GM21717 (cell line): ENCODE measurements around the gene LSM10.

ENCODE experiments used
- ATAC-seq: cut with Tn5 transposase; IDR thresholded peaks from one replicate; pipeline ENCODE4 v1.9.1; 2021; ENCODE audit warnings: mild to moderate bottlenecking, moderate library complexity; ENCODE audit not compliant: unreplicated experiment

Gene LSM10

GRCh38 chr1:36411674-36412648, 14.3 kb upstream of the LSM10 start:
- no peak for ATAC-seq

DNA sequence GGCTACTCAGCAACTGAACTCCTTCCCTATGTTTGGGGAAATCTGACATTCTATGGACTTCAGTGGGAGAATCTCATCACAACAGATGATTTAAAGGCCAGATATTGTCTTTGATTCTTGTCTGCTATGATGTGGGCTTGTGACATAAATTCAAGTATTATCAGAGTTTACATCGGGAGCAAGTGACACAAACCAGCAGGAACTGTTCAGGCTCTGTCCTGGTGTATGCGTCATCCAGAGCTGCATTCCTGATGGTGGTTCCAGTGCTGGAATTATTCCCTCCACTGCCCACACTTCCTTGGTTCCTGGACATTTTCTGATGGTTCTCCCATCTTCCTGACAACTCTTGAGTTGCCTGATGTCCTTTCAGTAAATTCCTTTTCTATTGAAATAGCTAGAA, 10.8 kb upstream of the LSM10 start:
- no peak for ATAC-seq

DNA sequence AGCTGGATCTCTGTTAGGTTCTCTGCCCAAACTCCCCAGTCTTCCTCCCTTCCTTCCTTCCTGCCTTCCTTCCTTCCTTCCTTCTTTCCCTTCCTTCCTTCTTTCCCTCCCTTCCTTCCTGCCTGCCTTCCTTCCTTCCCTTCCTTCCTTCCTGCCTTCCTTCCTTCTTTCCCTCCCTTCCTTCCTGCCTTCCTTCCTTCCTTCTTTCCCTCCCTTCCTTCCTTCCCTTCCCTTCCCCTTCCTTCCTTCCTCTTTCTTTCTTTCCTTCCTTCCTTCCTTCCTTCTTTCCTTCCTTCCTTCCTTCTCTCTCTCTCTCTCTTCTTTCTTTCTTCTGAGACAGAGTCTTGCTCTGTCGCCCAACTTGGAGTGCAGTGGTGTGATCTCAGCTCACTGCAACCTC, 8.7 kb upstream of the LSM10 start:
- no peak for ATAC-seq

GRCh38 chr1:36402504-36402890, 4.8 kb upstream of the LSM10 start:
- ATAC-seq, result no peak

DNA sequence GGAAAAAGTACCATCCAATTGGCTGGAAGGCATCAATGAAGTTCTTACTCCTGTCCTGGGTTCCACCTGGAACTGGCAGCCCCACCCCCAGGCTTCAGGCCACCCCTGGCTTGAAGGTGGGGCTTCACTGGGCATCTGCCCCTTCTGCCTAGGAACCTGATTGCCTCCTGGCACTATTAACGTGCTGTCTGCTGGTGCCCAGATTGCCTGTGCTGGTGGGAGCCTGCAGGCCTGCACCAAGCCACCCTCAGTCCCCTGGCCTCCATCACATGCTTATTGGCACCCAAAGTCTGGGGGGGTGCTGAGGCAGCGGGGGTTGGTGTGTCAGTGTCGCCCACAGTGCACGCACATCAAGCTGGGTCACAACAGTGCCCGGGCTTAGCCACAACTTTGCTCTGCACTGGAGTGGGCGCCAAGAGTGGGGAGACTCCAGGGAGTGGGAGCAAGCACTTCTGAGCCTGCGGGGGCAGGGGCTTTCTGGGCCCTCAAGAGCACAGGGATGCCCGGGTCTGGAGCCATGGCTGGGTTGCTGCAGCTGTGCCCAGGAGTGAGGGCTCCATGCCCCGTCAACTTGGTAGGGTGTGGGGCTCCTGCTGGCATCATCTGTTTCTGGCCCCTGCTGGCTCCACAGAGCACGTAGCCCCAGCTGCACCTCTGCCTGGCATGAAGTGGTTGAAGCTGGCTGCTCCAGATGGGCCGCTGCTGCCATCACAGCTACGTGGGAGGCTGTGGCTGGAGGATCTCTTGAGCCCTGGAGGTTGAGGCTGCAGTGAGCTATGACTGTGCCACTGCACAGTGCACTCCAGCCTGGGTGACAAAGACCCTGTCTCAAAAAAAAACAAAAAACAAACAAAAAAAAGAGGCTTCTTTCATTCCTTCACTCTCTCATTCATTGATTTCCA, 4.1 kb upstream of the LSM10 start:
- ATAC-seq, result no peak

- no peak for ATAC-seq
Measured at GRCh38 chr1:36400825-36401601, 3.3 kb upstream of the LSM10 start.

DNA sequence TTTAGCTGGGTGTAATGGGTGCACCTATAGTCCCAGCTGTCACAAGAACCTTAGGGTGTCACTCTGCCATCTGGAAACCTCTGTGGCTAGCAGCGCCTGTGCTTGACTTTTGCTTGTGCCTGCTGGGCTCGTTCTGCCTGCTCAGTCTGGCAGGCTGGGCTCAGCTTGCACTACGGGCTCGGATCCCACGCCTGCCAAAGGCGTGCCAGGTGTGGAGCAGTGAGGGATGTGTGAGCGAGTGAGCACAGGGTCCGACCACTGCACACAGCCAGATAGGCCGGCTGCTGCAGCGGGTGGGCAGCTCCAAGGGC, 2.8 kb upstream of the LSM10 start:
- no peak for ATAC-seq

GRCh38 chr1:36398370-36398977, 766 bp upstream of the LSM10 start:
- no peak for ATAC-seq

GRCh38 chr1:36397083-36397377, 678 bp downstream of the LSM10 start:
- ATAC-seq, result peak; percentile 27

DNA sequence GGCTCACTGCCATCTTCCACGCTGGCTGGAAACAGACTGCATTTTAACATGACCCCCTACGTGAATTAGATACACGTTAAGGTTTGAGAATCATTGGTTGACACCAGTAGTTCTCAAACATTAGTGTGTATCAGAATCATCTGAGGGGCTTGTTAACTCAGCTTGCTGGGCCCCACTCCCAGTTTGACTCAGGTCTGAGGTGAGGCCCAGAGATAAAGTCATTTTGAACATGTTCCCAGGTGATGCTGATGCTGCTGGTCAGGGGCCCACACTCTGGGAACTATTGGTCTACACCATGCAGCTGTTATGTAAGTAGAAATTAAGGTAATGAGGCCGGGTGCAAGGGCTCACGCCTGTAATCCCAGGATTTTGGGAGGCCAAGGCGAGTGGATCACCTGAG, 1.3 kb downstream of the LSM10 start:
- ATAC-seq, result no peak

- ATAC-seq, result no peak
Measured at GRCh38 chr1:36393686-36394085, 4.0 kb downstream of the LSM10 start.

- no peak for ATAC-seq
Measured at GRCh38 chr1:36392836-36393235, 4.9 kb downstream of the LSM10 start.

- ATAC-seq, result no peak
Measured at GRCh38 chr1:36391271-36391670, 6.4 kb downstream of the LSM10 start.

DNA sequence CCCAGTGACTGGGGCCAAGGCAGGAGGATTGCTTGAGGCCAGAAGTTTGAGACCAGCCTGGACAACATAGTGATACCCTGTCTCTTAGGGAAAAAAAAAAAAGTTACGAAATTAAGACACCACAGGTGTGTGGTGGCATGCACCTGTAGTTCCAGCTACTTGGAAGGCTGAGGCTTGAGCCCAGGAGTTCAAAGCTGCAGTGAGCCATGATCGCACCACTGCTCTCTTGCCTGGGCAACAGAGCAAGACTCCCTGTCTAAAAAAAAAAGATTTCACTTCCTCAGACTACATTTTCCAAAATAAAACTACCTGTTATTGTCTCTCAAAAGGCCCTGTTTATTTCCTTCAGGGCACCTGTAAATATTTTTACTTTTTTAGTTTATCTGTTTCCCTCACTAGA, 7.3 kb downstream of the LSM10 start:
- no peak for ATAC-seq

DNA sequence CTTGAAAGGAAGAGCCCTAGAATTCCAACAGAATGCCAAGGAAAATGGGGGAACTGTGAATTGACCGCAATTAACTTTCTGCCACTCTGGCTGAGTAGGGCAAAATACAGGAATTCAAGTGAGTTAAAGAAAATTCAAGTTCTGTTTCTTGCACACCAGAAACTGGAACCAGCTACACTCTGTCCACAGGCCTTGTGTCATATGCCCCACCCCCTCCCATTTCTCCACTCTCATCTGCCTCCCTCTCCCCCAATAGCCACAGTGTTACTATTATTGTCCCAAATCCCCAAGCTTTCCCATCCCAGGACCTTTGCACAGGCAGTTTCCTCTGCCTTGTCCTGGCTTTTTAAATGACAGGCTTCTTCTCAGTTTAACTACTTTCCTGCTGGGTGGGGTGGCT, 7.7 kb downstream of the LSM10 start:
- ATAC-seq, result no peak

DNA sequence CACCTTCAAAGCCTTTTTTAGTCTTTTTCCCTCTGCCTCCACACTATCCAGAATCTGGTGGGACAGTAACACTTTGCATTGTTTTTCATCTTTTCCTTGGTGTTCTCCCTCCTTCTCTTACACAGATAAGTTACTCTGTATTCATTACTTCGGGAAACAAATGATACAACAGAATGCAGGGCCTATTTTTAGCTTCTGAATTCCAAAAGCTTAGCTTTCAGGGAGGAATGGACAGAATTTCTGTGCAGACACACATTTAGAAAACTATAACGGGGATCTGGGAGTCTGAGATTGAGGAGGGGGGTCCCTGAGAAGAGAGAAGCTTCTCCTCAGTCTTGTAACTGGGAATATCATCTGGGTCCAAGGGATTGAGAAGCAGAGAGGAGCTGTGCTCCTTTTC, 8.4 kb downstream of the LSM10 start:
- ATAC-seq, result no peak

GRCh38 chr1:36387141-36387949, 10.4 kb downstream of the LSM10 start:
- no peak for ATAC-seq

DNA sequence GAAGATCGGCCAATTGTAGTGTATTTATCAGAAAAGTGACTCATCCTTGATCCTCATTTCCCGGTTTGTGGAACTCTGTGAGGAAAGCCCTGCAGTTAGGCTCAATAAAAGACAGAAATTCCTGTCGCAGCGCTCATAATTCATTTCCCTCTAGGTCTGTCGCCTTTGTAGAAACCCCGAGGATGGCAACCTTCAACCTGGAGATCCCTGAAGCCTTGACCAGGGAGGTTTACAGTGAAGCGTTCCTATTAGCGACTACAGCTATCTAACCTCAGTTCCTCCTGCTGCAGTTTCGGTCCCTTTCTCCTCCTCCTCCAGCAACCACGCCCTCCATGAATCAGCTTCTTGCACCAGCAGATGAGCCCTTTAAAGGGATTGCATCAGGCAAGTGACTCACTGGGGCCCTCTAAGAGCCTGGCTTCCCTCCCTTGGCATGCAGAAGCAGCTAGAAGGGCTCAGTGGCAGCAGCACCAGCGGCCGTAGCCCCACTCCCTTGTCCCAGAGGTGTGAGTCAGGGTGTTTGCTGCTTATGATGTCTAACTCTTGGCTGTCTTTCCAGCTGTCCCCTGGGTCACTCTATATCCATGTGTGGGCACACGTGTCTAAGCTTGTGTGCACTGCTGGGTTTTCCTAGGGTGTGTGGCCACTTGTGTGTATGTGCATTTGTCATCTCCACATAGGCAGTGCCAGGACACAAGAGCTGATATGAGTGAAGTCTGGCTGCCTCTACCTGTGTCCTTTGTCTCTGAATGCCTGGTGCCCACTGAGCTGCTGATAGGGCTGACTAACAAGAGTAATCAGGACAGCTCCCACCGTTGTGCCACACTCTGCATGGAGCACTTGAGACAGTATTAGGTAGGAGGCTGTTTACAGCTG, 11.2 kb downstream of the LSM10 start:
- peak; percentile 40 for ATAC-seq
